Hepatocyte (in vitro differentiated cells): ENCODE results near the gene CHMP1A.
"Not testable (repeated sequence)": the region's sequence is repeated elsewhere in the genome, so short reads cannot be mapped to it uniquely, and the experiment has no call there.

Experiments used
- CTCF ChIP-seq: fragments of 200-600 bp; sonication (generic); IDR thresholded peaks from 2 replicates; pipeline ENCODE4 v1.5.1; 2016; ENCODE audit warnings: antibody characterized with exemption, mild to moderate bottlenecking; ENCODE audit not compliant: poor library complexity
- EZH2 ChIP-seq: fragments of 200-600 bp; sonication (generic); IDR thresholded peaks from 2 replicates; pipeline ENCODE4 v1.6.1; 2016; ENCODE audit warnings: antibody characterized with exemption, mild to moderate bottlenecking, borderline replicate concordance
- EZH2phosphoT487 ChIP-seq: fragments of 200-600 bp; sonication (generic); IDR thresholded peaks from one replicate; pipeline ENCODE4 v1.6.1; 2018; ENCODE audit warnings: antibody characterized with exemption, mild to moderate bottlenecking, low read depth, moderate library complexity; ENCODE audit not compliant: unreplicated experiment, severe bottlenecking

DNA sequence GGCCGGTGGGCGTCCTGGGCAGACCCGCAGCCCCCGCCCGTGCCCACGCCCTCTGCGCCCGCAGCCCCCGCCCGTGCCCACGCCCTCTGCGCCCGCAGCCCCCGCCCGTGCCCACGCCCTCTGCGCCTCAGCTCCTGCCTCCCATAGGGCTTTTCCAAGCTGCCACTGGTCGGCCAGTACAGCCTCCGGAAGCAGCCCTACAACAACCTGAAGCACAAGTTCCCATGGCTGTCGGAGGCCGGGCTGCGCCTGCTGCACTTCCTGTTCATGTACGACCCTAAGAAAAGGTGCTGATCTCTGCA, 37.2 kb upstream of the CHMP1A start:
- not testable (repeated sequence) for TF ChIP-seq CTCF, EZH2phosphoT487, EZH2
